ENCODE measurements around the gene GTPBP4. TPM values are rescaled to one million over a fixed set of nuclear protein-coding genes. Genes with fewer than 3 reads are reported as not detected.

Gene GTPBP4
- 66.3 TPM for polyA plus RNA-seq (2013, experiment 1 of 2)
- polyA plus RNA-seq (2013, experiment 2 of 2) = 64.8 TPM

- peak within 1 kb of the TSS; percentile 97 for H3K9ac ChIP-seq (ENCODE audit: low read length)
- H3K56ac ChIP-seq (ENCODE audit: low read length) = peak within 1 kb of the TSS; percentile 97
- no CpG with 5 or more reads among the region's 74 CpGs for WGBS (ENCODE audit: extremely low coverage, insufficient coverage, low lambda C conversion rate)
- peaks cover 3% of the 10 kb centered on the region for H3K4me1 ChIP-seq (ENCODE audit: control insufficient read depth, low read depth, low read length)
- DNase-seq = peak; percentile 98
- peak within 1 kb of the TSS; percentile 92 for H3K4me3 ChIP-seq (ENCODE audit: low read length)
- H3K36me3 ChIP-seq (ENCODE audit: control insufficient read depth, insufficient read depth, low read length) = no peaks in the 10 kb centered on the region
- H3K27ac ChIP-seq (ENCODE audit: low read depth, low read length) = peak within 1 kb of the TSS; percentile 61
- H3K79me2 ChIP-seq (ENCODE audit: control insufficient read depth, insufficient read depth, low read length) = peaks cover 42% of the 10 kb centered on the region
- H2AK5ac ChIP-seq (ENCODE audit: low read length) = no peak within 1 kb of the TSS
- H3K18ac ChIP-seq (ENCODE audit: low read length) = peak within 1 kb of the TSS; percentile 62
- peaks cover 8% of the 10 kb centered on the region for H3K79me1 ChIP-seq (ENCODE audit: low read length)
- no peak within 1 kb of the TSS for H2BK120ac ChIP-seq (ENCODE audit: low read depth, low read length)
- no peak within 1 kb of the TSS for H4K5ac ChIP-seq (ENCODE audit: low read length)
- H2BK5ac ChIP-seq (ENCODE audit: low read length) = no peak within 1 kb of the TSS
- H3K4me2 ChIP-seq (ENCODE audit: low read length) = peak within 1 kb of the TSS; percentile 99
- H4K8ac ChIP-seq (ENCODE audit: low read depth, low read length) = peak within 1 kb of the TSS; percentile 83
- H3K4ac ChIP-seq (ENCODE audit: low read depth, low read length) = peak within 1 kb of the TSS; percentile 93
- no peak within 1 kb of the TSS for H2BK15ac ChIP-seq (replicated peaks; ENCODE audit: low read depth)
- H3K27me3 ChIP-seq (ENCODE audit: insufficient read depth, low read length, poor library complexity) = no peaks in the 10 kb centered on the region
- peak within 1 kb of the TSS; percentile 89 for H3K23ac ChIP-seq (ENCODE audit: low read length)
Observed at GRCh38 chr10:987870-988666, at the start of gene GTPBP4. Gene GTPBP4, plus strand, starts transcription at chr10:988434. Its CDS starts 46 bp downstream, at chr10:988480.

- Histone ChIP-seq H4K5ac (ENCODE audit: low read length) (no peak overlapping the region), H3K9ac (ENCODE audit: low read length) (no peak overlapping the region), H3K27ac (ENCODE audit: low read depth, low read length) (no peak overlapping the region), H3K4me1 (ENCODE audit: control insufficient read depth, low read depth, low read length) (no peaks in the 10 kb centered on the region), H3K27me3 (ENCODE audit: insufficient read depth, low read length, poor library complexity) (no peaks in the 10 kb centered on the region), H3K23ac (ENCODE audit: low read length) (no peak overlapping the region), H4K8ac (ENCODE audit: low read depth, low read length) (no peak overlapping the region), H2BK15ac (replicated peaks; ENCODE audit: low read depth) (no peak overlapping the region), H3K56ac (ENCODE audit: low read length) (no peak overlapping the region), H3K4me2 (ENCODE audit: low read length) (no peak overlapping the region), H3K4me3 (ENCODE audit: low read length) (no peak overlapping the region), H2AK5ac (ENCODE audit: low read length) (no peak overlapping the region), H3K79me1 (ENCODE audit: low read length) (no peaks in the 10 kb centered on the region), H3K36me3 (ENCODE audit: control insufficient read depth, insufficient read depth, low read length) (no peaks in the 10 kb centered on the region), H2BK120ac (ENCODE audit: low read depth, low read length) (no peak overlapping the region), H3K18ac (ENCODE audit: low read length) (no peak overlapping the region), H3K4ac (ENCODE audit: low read depth, low read length) (no peak overlapping the region), H3K79me2 (ENCODE audit: control insufficient read depth, insufficient read depth, low read length) (no peaks in the 10 kb centered on the region), H2BK5ac (ENCODE audit: low read length) (no peak overlapping the region)
- no CpG with 5 or more reads among the region's 10 CpGs for WGBS (ENCODE audit: extremely low coverage, insufficient coverage, low lambda C conversion rate)
- DNase-seq = no peak
Observed at GRCh38 chr10:938941-939678, 49.1 kb upstream of the GTPBP4 start.

GRCh38 chr10:943334-944033 lies 44.8 kb upstream of the GTPBP4 start:
- Histone ChIP-seq H3K9ac (ENCODE audit: low read length) (no peak overlapping the region), H3K27me3 (ENCODE audit: insufficient read depth, low read length, poor library complexity) (no peaks in the 10 kb centered on the region), H2BK120ac (ENCODE audit: low read depth, low read length) (no peak overlapping the region), H3K79me2 (ENCODE audit: control insufficient read depth, insufficient read depth, low read length) (no peaks in the 10 kb centered on the region), H3K27ac (ENCODE audit: low read depth, low read length) (no peak overlapping the region), H3K4ac (ENCODE audit: low read depth, low read length) (no peak overlapping the region), H4K5ac (ENCODE audit: low read length) (no peak overlapping the region), H3K4me1 (ENCODE audit: control insufficient read depth, low read depth, low read length) (no peaks in the 10 kb centered on the region), H3K23ac (ENCODE audit: low read length) (no peak overlapping the region), H2AK5ac (ENCODE audit: low read length) (no peak overlapping the region), H3K4me3 (ENCODE audit: low read length) (no peak overlapping the region), H2BK5ac (ENCODE audit: low read length) (no peak overlapping the region), H3K18ac (ENCODE audit: low read length) (no peak overlapping the region), H3K79me1 (ENCODE audit: low read length) (no peaks in the 10 kb centered on the region), H4K8ac (ENCODE audit: low read depth, low read length) (no peak overlapping the region), H3K4me2 (ENCODE audit: low read length) (no peak overlapping the region), H3K56ac (ENCODE audit: low read length) (no peak overlapping the region), H2BK15ac (replicated peaks; ENCODE audit: low read depth) (no peak overlapping the region), H3K36me3 (ENCODE audit: control insufficient read depth, insufficient read depth, low read length) (no peaks in the 10 kb centered on the region)
- no CpG with 5 or more reads among the region's 17 CpGs for whole genome bisulfite sequencing (ENCODE audit: extremely low coverage, insufficient coverage, low lambda C conversion rate)
- DNase-seq = no peak

GRCh38 chr10:944034-944831 lies 44.0 kb upstream of the GTPBP4 start:
- no peak for DNase-seq
- no peak overlapping the region for H3K4me3 ChIP-seq (ENCODE audit: low read length)

GRCh38 chr10:945778-946177 lies 42.5 kb upstream of the GTPBP4 start:
- H3K4ac ChIP-seq (ENCODE audit: low read depth, low read length) = no peak overlapping the region
- H2AK5ac ChIP-seq (ENCODE audit: low read length) = no peak overlapping the region
- no peak overlapping the region for H4K5ac ChIP-seq (ENCODE audit: low read length)
- H2BK120ac ChIP-seq (ENCODE audit: low read depth, low read length) = no peak overlapping the region
- H3K4me3 ChIP-seq (ENCODE audit: low read length) = no peak overlapping the region
- no peaks in the 10 kb centered on the region for H3K79me2 ChIP-seq (ENCODE audit: control insufficient read depth, insufficient read depth, low read length)
- H3K27ac ChIP-seq (ENCODE audit: low read depth, low read length) = no peak overlapping the region
- no peaks in the 10 kb centered on the region for H3K79me1 ChIP-seq (ENCODE audit: low read length)
- no peaks in the 10 kb centered on the region for H3K4me1 ChIP-seq (ENCODE audit: control insufficient read depth, low read depth, low read length)
- no peak overlapping the region for H3K18ac ChIP-seq (ENCODE audit: low read length)
- no peak overlapping the region for H4K8ac ChIP-seq (ENCODE audit: low read depth, low read length)
- no peaks in the 10 kb centered on the region for H3K27me3 ChIP-seq (ENCODE audit: insufficient read depth, low read length, poor library complexity)
- no CpG with 5 or more reads among the region's 6 CpGs for WGBS (ENCODE audit: extremely low coverage, insufficient coverage, low lambda C conversion rate)
- H3K9ac ChIP-seq (ENCODE audit: low read length) = no peak overlapping the region
- H3K4me2 ChIP-seq (ENCODE audit: low read length) = no peak overlapping the region
- H3K56ac ChIP-seq (ENCODE audit: low read length) = no peak overlapping the region
- no peak overlapping the region for H3K23ac ChIP-seq (ENCODE audit: low read length)
- H2BK15ac ChIP-seq (replicated peaks; ENCODE audit: low read depth) = no peak overlapping the region
- H3K36me3 ChIP-seq (ENCODE audit: control insufficient read depth, insufficient read depth, low read length) = no peaks in the 10 kb centered on the region
- peak; percentile 26 for DNase-seq
- no peak overlapping the region for H2BK5ac ChIP-seq (ENCODE audit: low read length)

More at GRCh38 chr10:944034-944831, 44.0 kb upstream of the GTPBP4 start:
- H2AK5ac ChIP-seq (ENCODE audit: low read length) = no peak overlapping the region
- no peak overlapping the region for H3K27ac ChIP-seq (ENCODE audit: low read depth, low read length)
- no peak overlapping the region for H3K18ac ChIP-seq (ENCODE audit: low read length)
- no peak overlapping the region for H3K56ac ChIP-seq (ENCODE audit: low read length)
- H3K27me3 ChIP-seq (ENCODE audit: insufficient read depth, low read length, poor library complexity) = no peaks in the 10 kb centered on the region
- no peaks in the 10 kb centered on the region for H3K79me1 ChIP-seq (ENCODE audit: low read length)
- no peak overlapping the region for H2BK5ac ChIP-seq (ENCODE audit: low read length)
- H4K5ac ChIP-seq (ENCODE audit: low read length) = no peak overlapping the region
- no peak overlapping the region for H4K8ac ChIP-seq (ENCODE audit: low read depth, low read length)
- H3K4ac ChIP-seq (ENCODE audit: low read depth, low read length) = no peak overlapping the region
- WGBS (ENCODE audit: extremely low coverage, insufficient coverage, low lambda C conversion rate) = no CpG with 5 or more reads among the region's 14 CpGs
- no peak overlapping the region for H3K4me2 ChIP-seq (ENCODE audit: low read length)
- H3K9ac ChIP-seq (ENCODE audit: low read length) = no peak overlapping the region
- H2BK120ac ChIP-seq (ENCODE audit: low read depth, low read length) = no peak overlapping the region
- H3K79me2 ChIP-seq (ENCODE audit: control insufficient read depth, insufficient read depth, low read length) = no peaks in the 10 kb centered on the region
- no peaks in the 10 kb centered on the region for H3K4me1 ChIP-seq (ENCODE audit: control insufficient read depth, low read depth, low read length)
- H3K36me3 ChIP-seq (ENCODE audit: control insufficient read depth, insufficient read depth, low read length) = no peaks in the 10 kb centered on the region
- H2BK15ac ChIP-seq (replicated peaks; ENCODE audit: low read depth) = no peak overlapping the region
- no peak overlapping the region for H3K23ac ChIP-seq (ENCODE audit: low read length)

All from mesendoderm (in vitro differentiated cells).